H1 (cell line): ENCODE results near the gene CDR2L. TPM values are rescaled to one million over a fixed set of nuclear protein-coding genes. Genes with fewer than 3 reads are reported as not detected.

Source experiments
- CTCF ChIA-PET: fragments of 300-600 bp; sonication (Branson Sonifier 250); formaldehyde crosslinking; loops from one replicate; lab custom pipeline; 2021; ENCODE audit not compliant: partially characterized antibody; lab: Charles Lee
- POLR2A ChIA-PET: fragments of 300-600 bp; sonication (Branson Sonifier 250); formaldehyde crosslinking; loops from one replicate; lab custom pipeline; 2021; ENCODE audit warnings: inconsistent platforms; ENCODE audit not compliant: partially characterized antibody; lab: Charles Lee
- DNase-seq, 2 experiments: peaks; one replicate each; pipeline versions ENCODE4 v3.0.0 to v3.0.0-alpha.2; 2010 to 2022; ENCODE audit warnings: low spot score in 2 of 2, low read depth in 1 of 2, mixed read lengths in 1 of 2
- FAIRE-seq: peaks from 2 replicates; lab custom pipeline; 2011; peaks lifted over from hg19 to GRCh38; lab: Jason Lieb, UNC
- H2AFZ ChIP-seq: 2 replicates; pipeline ENCODE4 v1.8.1; 2012; ENCODE audit warnings: low read length, inconsistent platforms
- H2AK5ac ChIP-seq: 2 replicates; pipeline ENCODE4 v1.6.1; 2013; ENCODE audit warnings: low read depth, low read length
- H2BK120ac ChIP-seq: replicated peaks from 2 replicates; pipeline ENCODE3; 2013; ENCODE audit warnings: low read depth, low read length, inconsistent platforms
- H2BK12ac ChIP-seq: 2 replicates; pipeline ENCODE4 v1.6.1; 2013; ENCODE audit warnings: low read depth, low read length
- H2BK15ac ChIP-seq: 2 replicates; pipeline ENCODE4 v1.6.1; 2013; ENCODE audit warnings: low read length
- H2BK20ac ChIP-seq: 2 replicates; pipeline ENCODE4 v1.6.1; 2013; ENCODE audit warnings: low read length
- H2BK5ac ChIP-seq: 2 replicates; pipeline ENCODE4 v1.6.1; 2013; ENCODE audit warnings: low read depth, low read length
- H3K14ac ChIP-seq: 2 replicates; pipeline ENCODE4 v1.6.1; 2013; ENCODE audit warnings: inconsistent platforms; ENCODE audit not compliant: insufficient read length
- H3K18ac ChIP-seq: 2 replicates; pipeline ENCODE4 v1.6.1; 2013; ENCODE audit warnings: low read length; ENCODE audit errors: extremely low read depth
- H3K23ac ChIP-seq: 2 replicates; pipeline ENCODE4 v1.6.1; 2013; ENCODE audit warnings: inconsistent platforms; ENCODE audit not compliant: insufficient read length
- H3K23me2 ChIP-seq: 2 replicates; pipeline ENCODE4 v1.6.1; 2013; ENCODE audit warnings: low read depth, low read length
- H3K27ac ChIP-seq: 2 replicates; pipeline ENCODE4 v1.6.1; 2011; ENCODE audit warnings: low read depth, low read length, inconsistent platforms
- H3K27me3 ChIP-seq, 4 experiments: replicated peaks in 1 of 4; 1 replicate in 1 of 4; 2 replicates in 3 of 4; pipeline versions ENCODE4 v1.6.1 to v1.8.1; 2011 to 2013; ENCODE audit warnings: low read length in 3 of 4, mild to moderate bottlenecking in 3 of 4, inconsistent platforms in 2 of 4, mixed read lengths in 2 of 4, moderate library complexity in 1 of 4; ENCODE audit not compliant: control insufficient read depth in 3 of 4, insufficient read depth in 3 of 4; ENCODE audit errors: extremely low read depth in 1 of 4
- H3K36me3 ChIP-seq, 4 experiments: 2 replicates each; pipeline versions ENCODE4 v1.6.1 to v1.8.1; 2011 to 2013; ENCODE audit warnings: mild to moderate bottlenecking in 4 of 4, low read length in 3 of 4, moderate library complexity in 2 of 4, control low read depth in 1 of 4, inconsistent platforms in 1 of 4; ENCODE audit not compliant: insufficient read depth in 4 of 4, control insufficient read depth in 2 of 4
- H3K4ac ChIP-seq: replicated peaks from 2 replicates; pipeline ENCODE3; 2013; ENCODE audit warnings: low read length, low read depth, mixed read lengths, inconsistent platforms; ENCODE audit not compliant: insufficient read length
- H3K4me1 ChIP-seq, 4 experiments: replicated peaks in 1 of 4; 1 replicate in 1 of 4; 2 replicates in 3 of 4; pipeline versions ENCODE4 v1.6.1 to v1.8.1; 2011 to 2013; ENCODE audit warnings: low read length in 3 of 4, inconsistent platforms in 2 of 4, mixed read lengths in 1 of 4; ENCODE audit not compliant: insufficient read depth in 4 of 4, control insufficient read depth in 3 of 4
- H3K4me2 ChIP-seq, 2 experiments: 2 replicates each; pipeline versions ENCODE4 v1.6.1 to v1.8.1; 2011 to 2013; ENCODE audit warnings: low read depth in 2 of 2, low read length in 2 of 2, control low read depth in 1 of 2, inconsistent platforms in 1 of 2, mild to moderate bottlenecking in 1 of 2; ENCODE audit not compliant: insufficient read depth in 1 of 2
- H3K4me3 ChIP-seq, 4 experiments: fragments of 200-600, 300-600 bp in 1 of 4; sonication (generic), shearing (Covaris generic), sonication (Bioruptor Twin) in 1 of 4; 2 replicates each; pipeline versions ENCODE4 v1.5.1 to v1.8.1; 2011 to 2016; ENCODE audit warnings: low read length in 4 of 4, low read depth in 3 of 4, control low read depth in 2 of 4, inconsistent platforms in 2 of 4, mild to moderate bottlenecking in 2 of 4, mixed read lengths in 1 of 4, moderate library complexity in 1 of 4; ENCODE audit not compliant: insufficient read depth in 2 of 4; ENCODE audit errors: extremely low read depth in 1 of 4
- H3K56ac ChIP-seq: replicated peaks from 2 replicates; pipeline ENCODE3; 2013; ENCODE audit warnings: low read depth, mild to moderate bottlenecking, mixed read lengths, low read length, inconsistent platforms; ENCODE audit not compliant: insufficient read length
- H3K79me1 ChIP-seq: 2 replicates; pipeline ENCODE4 v1.6.1; 2013; ENCODE audit warnings: low read depth, low read length, control low read depth
- H3K79me2 ChIP-seq, 2 experiments: 2 replicates each; pipeline versions ENCODE4 v1.6.1 to v1.8.1; 2012 to 2013; ENCODE audit warnings: low read length in 2 of 2, mild to moderate bottlenecking in 2 of 2, inconsistent platforms in 1 of 2; ENCODE audit not compliant: insufficient read depth in 2 of 2, control insufficient read depth in 1 of 2
- H3K9ac ChIP-seq, 4 experiments: replicated peaks in 1 of 4; 1 replicate in 1 of 4; 2 replicates in 3 of 4; pipeline versions ENCODE4 v1.6.1 to v1.8.1; 2011 to 2013; ENCODE audit warnings: low read depth in 3 of 4, low read length in 3 of 4, control low read depth in 2 of 4, mild to moderate bottlenecking in 2 of 4, moderate library complexity in 2 of 4, inconsistent platforms in 1 of 4; ENCODE audit errors: extremely low read depth in 1 of 4
- H3K9me3 ChIP-seq, 2 experiments: 2 replicates each; pipeline versions ENCODE4 v1.6.1 to v1.8.1; 2012 to 2013; ENCODE audit warnings: mild to moderate bottlenecking in 2 of 2, moderate library complexity in 2 of 2, control low read depth in 1 of 2, inconsistent platforms in 1 of 2, low read depth in 1 of 2, low read length in 1 of 2, mixed read lengths in 1 of 2; ENCODE audit not compliant: insufficient read depth in 2 of 2
- H4K20me1 ChIP-seq, 2 experiments: replicated peaks in 1 of 2; 2 replicates each; pipeline versions ENCODE3 to v1.8.1; 2011 to 2013; ENCODE audit warnings: inconsistent platforms in 2 of 2, low read length in 2 of 2, mild to moderate bottlenecking in 1 of 2; ENCODE audit not compliant: insufficient read depth in 2 of 2, control insufficient read depth in 1 of 2
- H4K5ac ChIP-seq: 2 replicates; pipeline ENCODE4 v1.6.1; 2013; ENCODE audit warnings: low read length, low read depth, mixed read lengths, inconsistent platforms; ENCODE audit not compliant: insufficient read length
- H4K8ac ChIP-seq: 2 replicates; pipeline ENCODE4 v1.8.0; 2013; ENCODE audit warnings: mild to moderate bottlenecking, moderate library complexity, low read length, inconsistent platforms; ENCODE audit not compliant: insufficient read depth; ENCODE audit errors: extremely low read depth
- H4K91ac ChIP-seq: replicated peaks from 2 replicates; pipeline ENCODE3; 2013; ENCODE audit warnings: low read length, mixed read lengths, inconsistent platforms; ENCODE audit not compliant: insufficient read length
- CBX8 ChIP-seq: fragments of 300-800, 300-1000 bp; sonication (generic); IDR thresholded peaks from 2 replicates; pipeline ENCODE4 v1.7.1; 2016; ENCODE audit warnings: low read depth, low read length, borderline replicate concordance
- FOSL1 ChIP-seq: IDR thresholded peaks from 2 replicates; pipeline ENCODE4 v1.6.1; 2011; ENCODE audit warnings: mild to moderate bottlenecking, low read depth, low read length, moderate library complexity; ENCODE audit not compliant: insufficient read depth
- HDAC6 ChIP-seq: IDR thresholded peaks from one replicate; pipeline ENCODE4 v1.7.1; 2012; ENCODE audit warnings: low read depth, mild to moderate bottlenecking, inconsistent platforms, low read length, moderate library complexity
- JUND ChIP-seq: IDR thresholded peaks from 2 replicates; pipeline ENCODE4 v1.6.1; 2011; ENCODE audit warnings: mild to moderate bottlenecking, improper control_type of control experiment, low read length
- KDM5A ChIP-seq: fragments of 200-600 bp; IDR thresholded peaks from 2 replicates; pipeline ENCODE4 v1.7.1; 2012; ENCODE audit warnings: mild to moderate bottlenecking, low read length, inconsistent platforms, mixed read lengths
- NRF1 ChIP-seq: IDR thresholded peaks from 2 replicates; pipeline ENCODE4 v1.6.1; 2011; ENCODE audit warnings: mild to moderate bottlenecking, low read depth, low read length, improper control_type of control experiment
- PHF8 ChIP-seq: fragments of 200-600 bp; sonication (generic); conservative IDR thresholded peaks from 2 replicates; pipeline ENCODE4 v1.7.1; 2012; ENCODE audit warnings: low read depth, mild to moderate bottlenecking, inconsistent platforms, low read length, moderate library complexity
- POU5F1 ChIP-seq: IDR thresholded peaks from 2 replicates; pipeline ENCODE4 v1.6.1; 2011; ENCODE audit warnings: low read depth, mild to moderate bottlenecking, low read length, moderate library complexity
- SP1 ChIP-seq: IDR thresholded peaks from 2 replicates; pipeline ENCODE4 v1.6.1; 2011; ENCODE audit warnings: low read depth, low read length
- SP4 ChIP-seq: IDR thresholded peaks from 2 replicates; pipeline ENCODE4 v1.6.1; 2012; ENCODE audit warnings: low read length, inconsistent platforms
- TBP ChIP-seq: IDR thresholded peaks from 2 replicates; pipeline ENCODE4 v1.6.1; 2011; ENCODE audit warnings: low read depth, low read length, improper control_type of control experiment
- WGBS, 2 experiments: shearing (Covaris generic) in 1 of 2; methylation state at CpG; one replicate each; pipeline versions ENCODE4 v1.1.6 to v1.1.7; 2013 to 2015; ENCODE audit warnings: low lambda C conversion rate in 2 of 2, mixed read lengths in 2 of 2, inconsistent platforms in 1 of 2, low coverage in 1 of 2, missing lambda C conversion rate in 1 of 2; ENCODE audit not compliant: insufficient replicate concordance in 2 of 2, insufficient coverage in 1 of 2, insufficient read length in 1 of 2; ENCODE audit errors: extremely low coverage in 1 of 2, missing lambda C conversion rate in 1 of 2; 5-methylcytosine and 5-hydroxymethylcytosine counted together
- polyA plus RNA-seq, 7 experiments: library from polyadenylated mRNA; depleted of rRNA in 3 of 7; stranded (reverse) in 5 of 7; unstranded in 2 of 7; fragments of >200 nt in 5 of 7; fragments of 200-250 nt in 2 of 7; gene quantifications; 1 replicate in 5 of 7; 2 replicates in 1 of 7; 4 replicates in 1 of 7; pipeline versions ENCODE4 v1.2.1 to v1.2.3, GENCODE V29; 2011 to 2013; ENCODE audit warnings: missing spikeins in 2 of 7, mixed read lengths in 2 of 7
- total RNA-seq: library from RNA; stranded (reverse); fragmentation: NEBNext Ultra II Directional; extraction: Animal tissue kit (Norgen Biotek cat#: 25700); gene quantifications from 2 replicates; pipeline ENCODE4 v1.2.1, GENCODE V29; 2021
- TF ChIP-seq, protein P1 (sequence below): IDR thresholded peaks from 2 replicates; pipeline ENCODE4 v1.6.1; 2011; ENCODE audit warnings: low read length, improper control_type of control experiment
- TF ChIP-seq, protein P2 (sequence below): IDR thresholded peaks from 2 replicates; pipeline ENCODE4 v1.6.1; 2012; ENCODE audit warnings: inconsistent platforms

Gene CDR2L
- total and polyA plus RNA-seq, 2 of the 8 experiments (the other 6 are each of a cell fraction or from before 2014, with no cell fraction given) = 20.4 to 38.1 TPM

DNA sequence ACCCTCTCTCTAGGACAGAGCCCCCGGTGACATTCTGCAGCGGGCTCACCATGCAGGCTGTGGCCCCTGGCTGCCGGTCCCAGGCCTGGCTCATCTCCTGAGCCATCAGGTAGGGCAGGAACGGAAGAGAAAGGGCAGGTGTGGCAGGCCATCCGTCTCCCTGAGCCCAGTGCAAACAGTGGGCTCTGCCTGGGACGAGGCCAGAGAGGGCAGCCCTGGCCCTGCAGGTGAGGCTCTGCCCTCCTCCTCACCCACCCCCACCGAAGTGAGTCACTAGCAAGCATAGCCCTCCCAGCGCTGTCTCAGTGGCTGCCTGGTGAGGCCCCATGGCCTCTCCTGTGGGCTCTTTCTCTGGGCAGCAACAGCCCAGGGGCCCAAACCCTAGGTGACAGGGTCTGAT is 37.2 kb upstream of the CDR2L start:
- Histone ChIP-seq H3K4me3 (no peak overlapping the region), H4K91ac (peak overlapping the region; percentile 52), H4K5ac (no peak overlapping the region), H3K79me1 (no peaks in the 10 kb centered on the region; the same call in 1 of the 2 replicates), H3K27ac (no peak overlapping the region), H3K14ac (no peak overlapping the region), H2BK15ac (0 out of 2 replicates have a peak overlapping the region, but pooled peaks have one; percentile 19), H3K4ac (no peak overlapping the region), H3K27me3 (peaks cover 0 to 6% (median 0%) of the 10 kb centered on the region in 4 experiments; a peak in 2 of 7 replicates), H3K56ac (no peak overlapping the region), H3K9me3 (no peaks in the 10 kb centered on the region), H2BK120ac (no peak overlapping the region), H3K36me3 (no peaks in the 10 kb centered on the region), H2BK20ac (no peak overlapping the region), H3K4me2 (no peak overlapping the region), H3K18ac (no peak overlapping the region; the same call in 1 of the 2 replicates), H2BK12ac (no peak overlapping the region), H2AK5ac (no peak overlapping the region), H3K9ac (no peak overlapping the region), H3K79me2 (no peaks in the 10 kb centered on the region), H4K8ac (no peak overlapping the region), H4K20me1 (peaks cover 0 to 2% of the 10 kb centered on the region in 2 experiments), H2BK5ac (0 out of 2 replicates have a peak overlapping the region, but pooled peaks have one; percentile 68), H3K23ac (no peak overlapping the region), H2AFZ (no peak overlapping the region), H3K23me2 (no peaks in the 10 kb centered on the region), H3K4me1 (peaks cover 0 to 5% (median 2%) of the 10 kb centered on the region in 4 experiments; a peak in 2 of 7 replicates)
- POLR2A ChIA-PET = no interaction called here
- no peak for FAIRE-seq
- TF ChIP-seq SP1 (no peak), KDM5A (no peak), TBP (no peak), POU5F1 (no peak), CBX8 (no peak), NRF1 (no peak), JUND (no peak), FOSL1 (no peak), SP4 (no peak), PHF8 (no peak), HDAC6 (no peak)
- TF ChIP-seq, protein P1, sequence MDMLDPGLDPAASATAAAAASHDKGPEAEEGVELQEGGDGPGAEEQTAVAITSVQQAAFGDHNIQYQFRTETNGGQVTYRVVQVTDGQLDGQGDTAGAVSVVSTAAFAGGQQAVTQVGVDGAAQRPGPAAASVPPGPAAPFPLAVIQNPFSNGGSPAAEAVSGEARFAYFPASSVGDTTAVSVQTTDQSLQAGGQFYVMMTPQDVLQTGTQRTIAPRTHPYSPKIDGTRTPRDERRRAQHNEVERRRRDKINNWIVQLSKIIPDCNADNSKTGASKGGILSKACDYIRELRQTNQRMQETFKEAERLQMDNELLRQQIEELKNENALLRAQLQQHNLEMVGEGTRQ = no peak
- TF ChIP-seq, protein P2, sequence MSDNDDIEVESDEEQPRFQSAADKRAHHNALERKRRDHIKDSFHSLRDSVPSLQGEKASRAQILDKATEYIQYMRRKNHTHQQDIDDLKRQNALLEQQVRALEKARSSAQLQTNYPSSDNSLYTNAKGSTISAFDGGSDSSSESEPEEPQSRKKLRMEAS = no peak
- WGBS, 2 experiments = 72% methylated on average over 8 of the region's 8 CpGs; no CpG with 5 or more reads in 1 of the 2 experiments
- CTCF ChIA-PET = interaction anchor here (1.4 to 49.9 kb wide), 4 partner anchors 1 to 85 kb away, joined by 4 to 1072 read pairs (median 540); partner anchors contain the start of genes OTOP2, OTOP3 and USH1G
- DNase-seq = no peak
